Mesothelial cell of epicardium (in vitro differentiated cells): Measurements from ENCODE around the gene RAD51B. TPM values are rescaled to one million over a fixed set of nuclear protein-coding genes. Genes with fewer than 3 reads are reported as not detected.

Experiments used
- DNase-seq, 2 experiments: peaks; one replicate each; pipeline ENCODE4 v3.0.0; 2021; ENCODE audit warnings: low spot score in 2 of 2; ENCODE audit not compliant: unreplicated experiment in 2 of 2
- H3K27ac Mint-ChIP-seq: 2 replicates; pipeline ENCODE4 v1.8.0; 2021; ENCODE audit warnings: mixed read lengths
- H3K27me3 Mint-ChIP-seq: 2 replicates; pipeline ENCODE4 v1.8.0; 2021; ENCODE audit warnings: low read depth, mixed read lengths
- H3K36me3 Mint-ChIP-seq: 2 replicates; pipeline ENCODE4 v1.8.0; 2021; ENCODE audit warnings: mixed read lengths
- H3K4me1 Mint-ChIP-seq: 2 replicates; pipeline ENCODE4 v1.8.0; 2021; ENCODE audit warnings: mixed read lengths
- H3K4me3 Mint-ChIP-seq: 2 replicates; pipeline ENCODE4 v1.8.0; 2021; ENCODE audit warnings: mild to moderate bottlenecking, moderate library complexity, mixed read lengths
- H3K9me3 Mint-ChIP-seq: 2 replicates; pipeline ENCODE4 v1.8.0; 2021; ENCODE audit warnings: mixed read lengths
- CTCF ChIP-seq: fragments of 200-600 bp; sonication (generic); IDR thresholded peaks from one replicate; pipeline ENCODE4 v1.5.0; 2021; ENCODE audit warnings: antibody characterized with exemption; ENCODE audit not compliant: unreplicated experiment
- total RNA-seq: library from RNA; stranded (reverse); gene quantifications from 3 replicates; pipeline ENCODE4 v1.2.1, GENCODE V29; 2021

RAD51B gene
- total RNA-seq, 1 donor from 2014 or later = 34.7 TPM

- no peak overlapping the region for H3K27ac Mint-ChIP-seq
- peaks cover 24% of the 10 kb centered on the region for H3K36me3 Mint-ChIP-seq
- peaks cover 40% of the 10 kb centered on the region for H3K4me1 Mint-ChIP-seq
- TF ChIP-seq CTCF = no peak
- H3K4me3 Mint-ChIP-seq = no peak overlapping the region
- DNase-seq = no peak
- peaks cover 41% of the 10 kb centered on the region for H3K9me3 Mint-ChIP-seq
- H3K27me3 Mint-ChIP-seq = no peaks in the 10 kb centered on the region
These were observed 825.8 kb downstream of the RAD51B start for GRCh38 chr14:68645371-68645770.

GRCh38 chr14:68649476-68650189 is 830.1 kb downstream of the RAD51B start:
- Mint-ChIP-seq H3K9me3 (peaks cover 11% of the 10 kb centered on the region), H3K27ac (peak overlapping the region; percentile 79), H3K4me1 (peaks cover 67% of the 10 kb centered on the region), H3K36me3 (peaks cover 3% of the 10 kb centered on the region), H3K4me3 (no peak overlapping the region), H3K27me3 (no peaks in the 10 kb centered on the region)
- TF ChIP-seq CTCF = no peak
- DNase-seq = no peak

DNA sequence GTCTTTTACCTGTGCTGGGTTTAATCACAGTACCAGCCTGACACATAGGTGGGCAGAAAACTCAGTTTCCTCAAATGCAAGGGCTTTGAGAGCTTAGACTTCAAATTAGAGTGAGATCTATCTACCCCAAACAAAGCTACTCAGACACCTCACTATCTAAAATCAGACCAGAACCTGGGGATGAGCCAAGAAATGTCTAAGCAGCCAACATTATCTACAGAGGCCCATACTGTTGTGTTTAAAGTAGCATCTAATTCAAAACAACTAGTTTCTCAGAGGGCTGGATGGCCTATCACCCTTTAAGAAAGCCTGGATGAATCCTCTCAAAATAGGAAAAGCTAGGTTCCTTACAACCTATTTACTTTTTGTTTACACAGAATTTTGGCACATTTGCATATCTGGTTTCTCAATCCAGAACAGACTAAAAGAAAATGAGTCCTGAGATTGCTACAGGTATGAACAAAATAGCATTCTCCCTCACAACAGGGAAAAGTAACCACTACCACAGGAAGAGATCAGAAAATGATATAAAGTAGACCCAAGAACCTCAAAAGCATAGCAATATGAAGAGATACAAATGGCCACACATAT is 830.9 kb downstream of the RAD51B start:
- Mint-ChIP-seq H3K27ac (peak overlapping the region; percentile 60), H3K27me3 (no peaks in the 10 kb centered on the region), H3K4me1 (peaks cover 75% of the 10 kb centered on the region), H3K36me3 (peaks cover 3% of the 10 kb centered on the region), H3K9me3 (peaks cover 7% of the 10 kb centered on the region), H3K4me3 (no peak overlapping the region)
- no peak for TF ChIP-seq CTCF
- DNase-seq = no peak

GRCh38 chr14:68651075-68651474 is 831.5 kb downstream of the RAD51B start:
- Mint-ChIP-seq H3K36me3 (peaks cover 3% of the 10 kb centered on the region), H3K9me3 (peaks cover 7% of the 10 kb centered on the region), H3K4me3 (no peak overlapping the region), H3K4me1 (peaks cover 75% of the 10 kb centered on the region), H3K27ac (peak overlapping the region; percentile 87), H3K27me3 (no peaks in the 10 kb centered on the region)
- DNase-seq = no peak
- TF ChIP-seq CTCF = no peak

GRCh38 chr14:68651652-68652432 is 832.3 kb downstream of the RAD51B start:
- DNase-seq = peak in 1 of 2 experiments; percentile 37
- H3K9me3 Mint-ChIP-seq = peaks cover under 1% of the 10 kb centered on the region

More at GRCh38 chr14:68651652-68652432, 832.3 kb downstream of the RAD51B start:
- no peak for TF ChIP-seq CTCF
- Mint-ChIP-seq H3K36me3 (no peaks in the 10 kb centered on the region), H3K27me3 (no peaks in the 10 kb centered on the region), H3K27ac (peak overlapping the region; percentile 87), H3K4me3 (no peak overlapping the region), H3K4me1 (peaks cover 73% of the 10 kb centered on the region)
